22Rv1 (cell line): ENCODE data around the gene CYP17A1.
"Not testable (repeated sequence)": the region's sequence is repeated elsewhere in the genome, so short reads cannot be mapped to it uniquely, and the experiment has no call there.

ENCODE experiments used
- ZFX ChIP-seq: fragments of 450-650 bp; IDR thresholded peaks from 2 replicates; pipeline ENCODE4 v1.6.1; 2017; ENCODE audit warnings: antibody characterized with exemption, borderline replicate concordance
- TF ChIP-seq, protein P1 (sequence below): fragments of 450-650 bp; IDR thresholded peaks from 2 replicates; pipeline ENCODE4 v1.5.1; 2017; ENCODE audit warnings: mild to moderate bottlenecking

GRCh38 chr10:102838276-102838927, 1.2 kb upstream of the CYP17A1 start:
- TF ChIP-seq, protein P1, sequence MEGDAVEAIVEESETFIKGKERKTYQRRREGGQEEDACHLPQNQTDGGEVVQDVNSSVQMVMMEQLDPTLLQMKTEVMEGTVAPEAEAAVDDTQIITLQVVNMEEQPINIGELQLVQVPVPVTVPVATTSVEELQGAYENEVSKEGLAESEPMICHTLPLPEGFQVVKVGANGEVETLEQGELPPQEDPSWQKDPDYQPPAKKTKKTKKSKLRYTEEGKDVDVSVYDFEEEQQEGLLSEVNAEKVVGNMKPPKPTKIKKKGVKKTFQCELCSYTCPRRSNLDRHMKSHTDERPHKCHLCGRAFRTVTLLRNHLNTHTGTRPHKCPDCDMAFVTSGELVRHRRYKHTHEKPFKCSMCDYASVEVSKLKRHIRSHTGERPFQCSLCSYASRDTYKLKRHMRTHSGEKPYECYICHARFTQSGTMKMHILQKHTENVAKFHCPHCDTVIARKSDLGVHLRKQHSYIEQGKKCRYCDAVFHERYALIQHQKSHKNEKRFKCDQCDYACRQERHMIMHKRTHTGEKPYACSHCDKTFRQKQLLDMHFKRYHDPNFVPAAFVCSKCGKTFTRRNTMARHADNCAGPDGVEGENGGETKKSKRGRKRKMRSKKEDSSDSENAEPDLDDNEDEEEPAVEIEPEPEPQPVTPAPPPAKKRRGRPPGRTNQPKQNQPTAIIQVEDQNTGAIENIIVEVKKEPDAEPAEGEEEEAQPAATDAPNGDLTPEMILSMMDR, result not testable (repeated sequence)
- TF ChIP-seq ZFX, result not testable (repeated sequence)
